GM12878 (cell line): ENCODE data around the gene HSPA1A. TPM values are rescaled to one million over a fixed set of nuclear protein-coding genes. Genes with fewer than 3 reads are reported as not detected.

Experiments
- CBX5 ChIP-seq: sonication (generic); IDR thresholded peaks from 2 replicates; pipeline ENCODE4 v1.6.1; 2016; ENCODE audit warnings: low read depth, moderate library complexity, mild to moderate bottlenecking, inconsistent platforms
- CHD1 ChIP-seq: IDR thresholded peaks from 2 replicates; pipeline ENCODE4 v1.6.1; 2012; ENCODE audit warnings: low read depth, low read length, improper control_type of control experiment
- DPF2 ChIP-seq: fragments of 450-650 bp; IDR thresholded peaks from 2 replicates; pipeline ENCODE4 v1.6.1; 2017; ENCODE audit warnings: mild to moderate bottlenecking
- HDAC2 ChIP-seq: fragments of 200-600 bp; sonication (generic); IDR thresholded peaks from 2 replicates; pipeline ENCODE4 v1.6.1; 2017
- IKZF1 ChIP-seq: fragments of 450-650 bp; conservative IDR thresholded peaks from 2 replicates; pipeline ENCODE4 v1.6.1; 2017; ENCODE audit warnings: antibody characterized with exemption, mild to moderate bottlenecking
- IKZF2 ChIP-seq, 2 experiments: fragments of 450-650 bp; IDR thresholded peaks; 2 replicates each; pipeline ENCODE4 v1.6.1; 2017; ENCODE audit warnings: mild to moderate bottlenecking in 2 of 2, moderate library complexity in 2 of 2
- IRF5 ChIP-seq: fragments of 450-650 bp; IDR thresholded peaks from 2 replicates; pipeline ENCODE4 v1.6.1; 2017; ENCODE audit warnings: borderline replicate concordance
- JUND ChIP-seq: IDR thresholded peaks from 2 replicates; pipeline ENCODE4 v1.6.1; 2012; ENCODE audit warnings: low read depth, mild to moderate bottlenecking, low read length, improper control_type of control experiment, moderate library complexity
- NBN ChIP-seq: fragments of 450-650 bp; IDR thresholded peaks from 2 replicates; pipeline ENCODE4 v1.6.1; 2016
- NRF1 ChIP-seq: conservative IDR thresholded peaks from 2 replicates; pipeline ENCODE4 v1.6.1; 2011; ENCODE audit warnings: mild to moderate bottlenecking, low read depth, low read length, improper control_type of control experiment
- POU2F2 ChIP-seq: IDR thresholded peaks from 3 replicates; pipeline ENCODE4 v1.6.1; 2011; ENCODE audit warnings: low read depth, mild to moderate bottlenecking, low read length, borderline replicate concordance
- RCOR1 ChIP-seq: conservative IDR thresholded peaks from 2 replicates; pipeline ENCODE4 v1.6.1; 2012; ENCODE audit warnings: low read depth, low read length, improper control_type of control experiment
- REST ChIP-seq: IDR thresholded peaks from 2 replicates; pipeline ENCODE4 v1.6.1; 2012; ENCODE audit warnings: mild to moderate bottlenecking, low read depth, low read length
- SIX5 ChIP-seq: IDR thresholded peaks from 2 replicates; pipeline ENCODE4 v1.6.1; 2011; ENCODE audit warnings: mild to moderate bottlenecking, low read depth, low read length, moderate library complexity; ENCODE audit not compliant: severe bottlenecking
- SKIL ChIP-seq: fragments of 450-650 bp; IDR thresholded peaks from 2 replicates; pipeline ENCODE4 v1.6.1; 2017; ENCODE audit warnings: mild to moderate bottlenecking, low read depth, inconsistent platforms; ENCODE audit not compliant: poor library complexity, severe bottlenecking
- SREBF1 ChIP-seq: IDR thresholded peaks from 2 replicates; pipeline ENCODE4 v1.6.1; 2012; ENCODE audit warnings: mild to moderate bottlenecking, low read length
- ZBTB40 ChIP-seq: fragments of 450-650 bp; IDR thresholded peaks from 2 replicates; pipeline ENCODE4 v1.6.1; 2016; ENCODE audit warnings: mild to moderate bottlenecking, moderate library complexity, borderline replicate concordance
- polyA plus RNA-seq, 11 experiments: library from polyadenylated mRNA; depleted of rRNA in 4 of 11; unstranded in 6 of 11; stranded (reverse) in 5 of 11; fragments of >200 nt; fragmentation: Nextera tagmentation in 4 of 11; fragmentation: Illumina TruSeq in 1 of 11; extraction: Ambion mirVana in 4 of 11; extraction: Trizol in 1 of 11; gene quantifications; 1 replicate in 1 of 11; 2 replicates in 10 of 11; pipeline versions ENCODE4 v1.2.1 to v1.2.3, GENCODE V29; 2011 to 2016; ENCODE audit warnings: inconsistent platforms in 2 of 11, missing spikeins in 2 of 11, low read depth in 1 of 11
- total RNA-seq, 4 experiments: library from RNA; depleted of rRNA in 3 of 4; stranded (reverse); fragments of >200 nt in 3 of 4; fragmentation: Illumina TruSeq in 1 of 4; extraction: Trizol in 1 of 4; gene quantifications; 2 replicates each; pipeline versions ENCODE4 v1.2.1 to v1.2.3, GENCODE V29; 2013 to 2021

Gene HSPA1A
- total and polyA plus RNA-seq, 10 of the 15 experiments (the other 5 are each of a cell fraction or from before 2014, with no cell fraction given) = 0.29 to 51.8 (median 17.5) TPM

- peak; percentile 90 for TF ChIP-seq SKIL
- no peak for TF ChIP-seq SREBF1
- TF ChIP-seq DPF2 = 0 out of 2 replicates have a peak, but pooled peaks have one; percentile 31
- no peak for TF ChIP-seq NRF1
- no peak; the same call in 1 of the 2 replicates for TF ChIP-seq ZBTB40
- TF ChIP-seq REST = peak; percentile 50; the same call in 1 of the 2 replicates
- TF ChIP-seq SIX5 = peak; percentile 11
- peak; percentile 96 for TF ChIP-seq POU2F2
- TF ChIP-seq RCOR1 = no peak
- no peak for TF ChIP-seq HDAC2
- peak; percentile 95 for TF ChIP-seq IRF5
- no peak; the same call in 1 of the 2 replicates for TF ChIP-seq CBX5
- TF ChIP-seq JUND = no peak
- peak; percentile 82 for TF ChIP-seq NBN
- TF ChIP-seq CHD1 = no peak; the same call in 1 of the 2 replicates
- TF ChIP-seq IKZF2 (IDR thresholded peaks at IDR 0.05) = peak in 1 of 2 experiments; percentile 60; a peak in 1 of 4 replicates
- peak; percentile 84 for TF ChIP-seq IKZF1
These were observed 19.3 kb downstream of the HSPA1A start (continued) for GRCh38 chr6:31834367-31835250.
